Ascending aorta (tissue), 2 donors: ENCODE data around the gene ASAP3. TPM values are rescaled to one million over a fixed set of nuclear protein-coding genes. Genes with fewer than 3 reads are reported as not detected.

Source experiments
- DNase-seq, 2 donors: peaks; one replicate each; pipeline ENCODE4 v3.0.0-alpha.2; 2019; ENCODE audit warnings: low spot score in 2 of 2
- H3K27ac ChIP-seq, 2 donors: fragments of 200-600 bp; sonication (generic); one replicate each; pipeline ENCODE4 v1.5.1; 2016 to 2017; ENCODE audit warnings: mild to moderate bottlenecking in 1 of 2
- H3K27me3 ChIP-seq: fragments of 200-600 bp; sonication (generic); one replicate; pipeline ENCODE4 v1.5.1; 2017
- H3K36me3 ChIP-seq, 2 donors: fragments of 200-600 bp; sonication (generic); one replicate each; pipeline ENCODE4 v1.5.1; 2016
- H3K4me1 ChIP-seq, 2 donors: fragments of 200-600 bp; sonication (generic); one replicate each; pipeline ENCODE4 v1.5.1; 2016 to 2017; ENCODE audit warnings: mild to moderate bottlenecking in 1 of 2
- H3K4me3 ChIP-seq, 2 donors: fragments of 200-600 bp; sonication (generic); one replicate each; pipeline ENCODE4 v1.5.1; 2016 to 2017; ENCODE audit warnings: mild to moderate bottlenecking in 1 of 2
- H3K9me3 ChIP-seq, 2 donors: fragments of 200-600 bp; sonication (generic); one replicate each; pipeline ENCODE4 v1.5.1; 2016
- CTCF ChIP-seq, 3 experiments: fragments of 200-600 bp in 2 of 3; fragments of 450-650 bp in 1 of 3; sonication (generic) in 2 of 3; IDR thresholded peaks; one replicate each; pipeline ENCODE4 v1.5.1; 2016 to 2019; ENCODE audit warnings: antibody characterized with exemption in 3 of 3, mild to moderate bottlenecking in 1 of 3, moderate library complexity in 1 of 3
- intact Hi-C: fragments of 100-400 bp; cut with DNase I; formaldehyde crosslinking; loops from one replicate; pipeline ENCODE4 v1.15.1; 2023
- total RNA-seq: library from RNA; depleted of rRNA; stranded (reverse); fragments of >200 nt; gene quantifications from one replicate; pipeline ENCODE4 v1.1.0, GENCODE V29; 2016

The ASAP3 gene
- total RNA-seq, 1 donor from 2014 or later, result 125 TPM

GRCh38 chr1:23441446-23442148, 42.4 kb downstream of the ASAP3 start:
- peaks cover 14 to 34% of the 10 kb centered on the region in 2 donors for H3K36me3 ChIP-seq
- no peaks in the 10 kb centered on the region for H3K9me3 ChIP-seq
- intact Hi-C loops, result no loop called here
- TF ChIP-seq CTCF (IDR thresholded peaks at IDR 0.05), result no peak
- H3K27ac ChIP-seq, result no peak overlapping the region
- H3K4me3 ChIP-seq, result no peak overlapping the region
- no peak for DNase-seq
- no peaks in the 10 kb centered on the region for H3K4me1 ChIP-seq
- no peaks in the 10 kb centered on the region for H3K27me3 ChIP-seq

- H3K36me3 ChIP-seq, result peaks cover 22 to 60% of the 10 kb centered on the region in 2 donors
- intact Hi-C loops, result no loop called here
- no peak for TF ChIP-seq CTCF (IDR thresholded peaks at IDR 0.05)
- H3K4me3 ChIP-seq, result no peak overlapping the region
- no peak overlapping the region for H3K27ac ChIP-seq
- no peaks in the 10 kb centered on the region for H3K4me1 ChIP-seq
- no peaks in the 10 kb centered on the region for H3K27me3 ChIP-seq
- H3K9me3 ChIP-seq, result no peaks in the 10 kb centered on the region
- no peak for DNase-seq
These were observed 45.4 kb downstream of the ASAP3 start for GRCh38 chr1:23438545-23438944.

- Histone ChIP-seq H3K9me3 (no peaks in the 10 kb centered on the region), H3K36me3 (peaks cover 31 to 67% of the 10 kb centered on the region in 2 donors), H3K27me3 (no peaks in the 10 kb centered on the region), H3K4me3 (no peak overlapping the region), H3K4me1 (no peaks in the 10 kb centered on the region), H3K27ac (no peak overlapping the region)
- no peak for DNase-seq
- TF ChIP-seq CTCF (IDR thresholded peaks at IDR 0.05), result no peak
- intact Hi-C loops, result no loop called here
These were observed 46.7 kb downstream of the ASAP3 start for GRCh38 chr1:23437355-23437664.

- Histone ChIP-seq H3K4me3 (no peak overlapping the region), H3K36me3 (peaks cover 37 to 62% of the 10 kb centered on the region in 2 donors), H3K27ac (no peak overlapping the region), H3K9me3 (no peaks in the 10 kb centered on the region), H3K27me3 (no peaks in the 10 kb centered on the region), H3K4me1 (no peaks in the 10 kb centered on the region)
- TF ChIP-seq CTCF (IDR thresholded peaks at IDR 0.05), result no peak
- intact Hi-C loops, result no loop called here
- DNase-seq, result no peak
These were observed 47.2 kb downstream of the ASAP3 start for GRCh38 chr1:23436520-23437354.

GRCh38 chr1:23434260-23434775, 49.7 kb downstream of the ASAP3 start:
- no peak for DNase-seq
- Histone ChIP-seq H3K9me3 (no peaks in the 10 kb centered on the region), H3K27ac (no peak overlapping the region), H3K4me1 (no peaks in the 10 kb centered on the region), H3K4me3 (no peak overlapping the region), H3K27me3 (no peaks in the 10 kb centered on the region), H3K36me3 (peaks cover 52 to 62% of the 10 kb centered on the region in 2 donors)
- intact Hi-C loops, result no loop called here
- TF ChIP-seq CTCF (IDR thresholded peaks at IDR 0.05), result no peak
